ENCODE measurements around the gene EVI5L. TPM values are rescaled to one million over a fixed set of nuclear protein-coding genes. Genes with fewer than 3 reads are reported as not detected.

Gene EVI5L
- 10 to 100 TPM in 3 of 4 donors, 1 to 10 TPM in 1; 7.7 to 22.3 (median 14.9) TPM for total RNA-seq

DNA sequence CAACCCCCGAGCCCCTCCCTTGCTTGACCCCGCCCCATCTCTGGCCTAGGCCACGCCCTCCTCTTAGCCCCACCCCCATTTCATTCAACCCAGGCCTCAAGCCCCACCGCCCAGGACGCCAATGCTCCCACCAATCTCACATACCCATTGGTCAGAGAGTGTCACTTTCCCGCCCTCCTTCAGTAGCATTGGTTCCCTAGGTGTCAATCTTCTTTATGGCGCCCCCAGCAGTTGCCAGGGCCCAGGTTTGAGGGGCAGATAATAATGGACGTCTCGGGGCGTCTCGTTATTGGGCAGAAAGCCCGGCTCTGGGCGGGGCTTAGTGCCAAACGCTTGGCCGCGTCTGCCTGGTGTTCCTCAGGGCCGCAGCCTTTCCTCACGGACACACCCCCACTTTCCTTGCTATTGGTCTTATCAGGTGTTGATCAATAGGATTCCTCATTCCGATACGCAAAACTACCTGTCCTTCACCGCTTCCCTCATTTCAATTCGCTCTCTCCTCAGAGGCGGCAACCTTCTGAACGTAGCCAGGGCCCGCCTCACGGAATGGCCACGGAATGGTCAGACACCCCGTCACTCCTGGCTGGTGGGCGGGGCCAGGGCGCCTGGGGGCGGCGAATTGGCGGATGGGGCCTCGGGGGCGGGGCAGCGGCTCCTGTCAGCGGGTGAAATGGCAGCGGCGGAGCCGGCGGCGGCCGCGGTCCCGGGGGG is at the start of gene EVI5L:
Gene EVI5L (plus strand): TSS at position 658 of the 711 bp plus-strand sequence. CDS start 16,325 bp downstream, outside the sequence.
- no peaks in the 10 kb centered on the region for H3K36me3 ChIP-seq
- H3K27ac ChIP-seq = peak within 1 kb of the TSS; percentile 33 to 76 (median 49)
- no peak for TF ChIP-seq POLR2A (IDR thresholded peaks at IDR 0.05)
- TF ChIP-seq, protein P1, sequence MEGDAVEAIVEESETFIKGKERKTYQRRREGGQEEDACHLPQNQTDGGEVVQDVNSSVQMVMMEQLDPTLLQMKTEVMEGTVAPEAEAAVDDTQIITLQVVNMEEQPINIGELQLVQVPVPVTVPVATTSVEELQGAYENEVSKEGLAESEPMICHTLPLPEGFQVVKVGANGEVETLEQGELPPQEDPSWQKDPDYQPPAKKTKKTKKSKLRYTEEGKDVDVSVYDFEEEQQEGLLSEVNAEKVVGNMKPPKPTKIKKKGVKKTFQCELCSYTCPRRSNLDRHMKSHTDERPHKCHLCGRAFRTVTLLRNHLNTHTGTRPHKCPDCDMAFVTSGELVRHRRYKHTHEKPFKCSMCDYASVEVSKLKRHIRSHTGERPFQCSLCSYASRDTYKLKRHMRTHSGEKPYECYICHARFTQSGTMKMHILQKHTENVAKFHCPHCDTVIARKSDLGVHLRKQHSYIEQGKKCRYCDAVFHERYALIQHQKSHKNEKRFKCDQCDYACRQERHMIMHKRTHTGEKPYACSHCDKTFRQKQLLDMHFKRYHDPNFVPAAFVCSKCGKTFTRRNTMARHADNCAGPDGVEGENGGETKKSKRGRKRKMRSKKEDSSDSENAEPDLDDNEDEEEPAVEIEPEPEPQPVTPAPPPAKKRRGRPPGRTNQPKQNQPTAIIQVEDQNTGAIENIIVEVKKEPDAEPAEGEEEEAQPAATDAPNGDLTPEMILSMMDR (IDR thresholded peaks at IDR 0.05) = no peak
- H3K4me3 ChIP-seq = peak within 1 kb of the TSS; percentile 71 to 99 (median 94)
- no peaks in the 10 kb centered on the region for H3K27me3 ChIP-seq
- no peaks in the 10 kb centered on the region for H3K9me3 ChIP-seq
- peaks cover 0 to 40% (median 2%) of the 10 kb centered on the region in 4 donors for H3K4me1 ChIP-seq
- DNase-seq = peak; percentile 99 to 100 (median 99)

GRCh38 chr19:7781157-7781556 is 48.9 kb upstream of the EVI5L start:
- no peak for DNase-seq
- Histone ChIP-seq H3K4me1 (no peaks in the 10 kb centered on the region), H3K36me3 (no peaks in the 10 kb centered on the region), H3K27me3 (no peaks in the 10 kb centered on the region), H3K27ac (no peak overlapping the region), H3K9me3 (peaks cover 0 to 3% (median 0%) of the 10 kb centered on the region in 4 donors), H3K4me3 (no peak overlapping the region)
- TF ChIP-seq, protein P1 (IDR thresholded peaks at IDR 0.05) = no peak
- TF ChIP-seq POLR2A (IDR thresholded peaks at IDR 0.05) = no peak

GRCh38 chr19:7783991-7784423 is 46.0 kb upstream of the EVI5L start:
- H3K9me3 ChIP-seq = peaks cover 0 to 3% (median 0%) of the 10 kb centered on the region in 4 donors
- H3K27ac ChIP-seq = no peak overlapping the region
- TF ChIP-seq, protein P1 (IDR thresholded peaks at IDR 0.05) = no peak
- no peak for TF ChIP-seq POLR2A (IDR thresholded peaks at IDR 0.05)
- H3K4me3 ChIP-seq = no peak overlapping the region
- H3K4me1 ChIP-seq = peaks cover 0 to 13% (median 2%) of the 10 kb centered on the region in 4 donors
- H3K27me3 ChIP-seq = peaks cover 0 to 19% of the 10 kb centered on the region in 2 donors
- no peak for DNase-seq
- H3K36me3 ChIP-seq = no peaks in the 10 kb centered on the region

GRCh38 chr19:7784856-7785255 is 45.2 kb upstream of the EVI5L start:
- Histone ChIP-seq H3K9me3 (peaks cover 0 to 3% (median 0%) of the 10 kb centered on the region in 4 donors), H3K27me3 (peaks cover 0 to 27% of the 10 kb centered on the region in 2 donors), H3K4me1 (peaks cover 0 to 21% (median 8%) of the 10 kb centered on the region in 4 donors), H3K4me3 (no peak overlapping the region), H3K27ac (no peak overlapping the region), H3K36me3 (no peaks in the 10 kb centered on the region)
- TF ChIP-seq POLR2A (IDR thresholded peaks at IDR 0.05) = no peak
- TF ChIP-seq, protein P1 (IDR thresholded peaks at IDR 0.05) = no peak
- DNase-seq = no peak

GRCh38 chr19:7787141-7787540 is 42.9 kb upstream of the EVI5L start:
- Histone ChIP-seq H3K9me3 (peaks cover 0 to 3% (median 0%) of the 10 kb centered on the region in 4 donors), H3K27me3 (peaks cover 0 to 27% of the 10 kb centered on the region in 2 donors), H3K4me3 (no peak overlapping the region), H3K27ac (no peak overlapping the region), H3K4me1 (peaks cover 0 to 21% (median 8%) of the 10 kb centered on the region in 4 donors), H3K36me3 (no peaks in the 10 kb centered on the region)
- DNase-seq = no peak
- TF ChIP-seq POLR2A (IDR thresholded peaks at IDR 0.05) = no peak
- TF ChIP-seq, protein P1 (IDR thresholded peaks at IDR 0.05) = no peak
